ENCODE measurements around the gene TAF4. TPM values are rescaled to one million over a fixed set of nuclear protein-coding genes. Genes with fewer than 3 reads are reported as not detected.
"Not testable (repeated sequence)": the region's sequence is repeated elsewhere in the genome, so short reads cannot be mapped to it uniquely, and the experiment has no call there.

Gene TAF4
- total RNA-seq, 1 experiment from 2014 or later = 19.5 TPM

GRCh38 chr20:61945495-61945894 is 120.2 kb downstream of the TAF4 start:
- not testable (repeated sequence) for H3K9me3 ChIP-seq (ENCODE audit: low read length); H3K4me1 ChIP-seq (ENCODE audit: low read length); H4K20me1 ChIP-seq (ENCODE audit: insufficient read depth, low read depth, low read length); H3K9ac ChIP-seq (ENCODE audit: low read length); H3K4me2 ChIP-seq (ENCODE audit: low read depth, low read length, poor library complexity, severe bottlenecking); H3K27me3 ChIP-seq (ENCODE audit: low read length); H3K27ac ChIP-seq (ENCODE audit: low read length); H3K79me2 ChIP-seq (ENCODE audit: low read length); H3K9me2 ChIP-seq (replicated peaks; ENCODE audit: insufficient read depth, low read length); DNase-seq; H2AFZ ChIP-seq (ENCODE audit: low read length); H3K36me3 ChIP-seq (ENCODE audit: insufficient read depth, low read length); H3K4me3 ChIP-seq (ENCODE audit: low read length)

DNA sequence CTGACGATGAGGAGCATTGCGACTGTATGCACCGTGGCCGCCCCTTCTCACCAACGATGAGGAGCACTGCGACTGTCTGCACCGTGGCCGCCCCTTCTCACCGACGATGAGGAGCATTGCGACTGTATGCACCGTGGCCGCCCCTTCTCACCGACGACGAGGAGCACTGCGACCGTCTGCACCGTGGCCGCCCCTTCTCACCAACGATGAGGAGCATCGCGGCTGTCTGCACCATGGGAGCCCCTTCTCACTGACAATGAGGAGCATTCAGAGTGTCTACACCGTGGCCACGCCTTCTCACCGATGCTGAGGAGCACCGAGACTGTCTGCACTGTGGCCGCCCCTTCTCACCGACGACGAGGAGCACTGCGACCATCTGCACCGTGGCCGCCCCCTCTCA is 120.7 kb downstream of the TAF4 start:
- not testable (repeated sequence) for H3K79me2 ChIP-seq (ENCODE audit: low read length); H3K27ac ChIP-seq (ENCODE audit: low read length); H3K4me3 ChIP-seq (ENCODE audit: low read length); H2AFZ ChIP-seq (ENCODE audit: low read length); H3K36me3 ChIP-seq (ENCODE audit: insufficient read depth, low read length); H3K9me3 ChIP-seq (ENCODE audit: low read length); H3K9ac ChIP-seq (ENCODE audit: low read length); H3K4me2 ChIP-seq (ENCODE audit: low read depth, low read length, poor library complexity, severe bottlenecking); H3K9me2 ChIP-seq (replicated peaks; ENCODE audit: insufficient read depth, low read length); DNase-seq; H4K20me1 ChIP-seq (ENCODE audit: insufficient read depth, low read depth, low read length); H3K4me1 ChIP-seq (ENCODE audit: low read length); H3K27me3 ChIP-seq (ENCODE audit: low read length)

DNA sequence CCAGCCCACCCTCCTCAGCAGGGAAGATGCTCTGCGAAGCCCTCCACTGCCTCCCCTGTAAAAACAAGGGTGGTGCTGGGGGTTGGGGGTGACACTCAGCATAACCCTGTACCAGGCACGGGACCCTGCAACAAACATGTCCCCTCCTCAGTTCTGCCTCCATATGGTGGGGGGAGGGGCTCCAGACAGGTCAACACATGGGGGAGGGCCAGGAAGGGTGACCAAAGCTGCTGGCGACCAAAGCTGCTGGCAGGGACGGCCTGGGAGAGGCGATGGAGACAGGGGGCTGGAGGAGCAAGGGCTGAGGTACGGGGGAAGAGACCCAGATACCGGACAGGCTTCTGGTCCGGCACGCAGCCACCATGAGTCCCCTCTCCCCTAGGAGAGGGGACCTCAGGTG is 123.2 kb downstream of the TAF4 start:
- no peaks in the 10 kb centered on the region for H3K27me3 ChIP-seq (ENCODE audit: low read length)
- no peak overlapping the region for H2AFZ ChIP-seq (ENCODE audit: low read length)
- no peak overlapping the region for H3K4me3 ChIP-seq (ENCODE audit: low read length)
- H3K9me2 ChIP-seq (replicated peaks; ENCODE audit: insufficient read depth, low read length) = no peaks in the 10 kb centered on the region
- H4K20me1 ChIP-seq (ENCODE audit: insufficient read depth, low read depth, low read length) = no peaks in the 10 kb centered on the region
- H3K36me3 ChIP-seq (ENCODE audit: insufficient read depth, low read length) = no peaks in the 10 kb centered on the region
- no peak overlapping the region for H3K27ac ChIP-seq (ENCODE audit: low read length)
- no peak for DNase-seq
- no peak overlapping the region for H3K9ac ChIP-seq (ENCODE audit: low read length)
- no peaks in the 10 kb centered on the region for H3K79me2 ChIP-seq (ENCODE audit: low read length)
- no peak overlapping the region for H3K4me2 ChIP-seq (ENCODE audit: low read depth, low read length, poor library complexity, severe bottlenecking)
- no peaks in the 10 kb centered on the region for H3K9me3 ChIP-seq (ENCODE audit: low read length)
- H3K4me1 ChIP-seq (ENCODE audit: low read length) = no peaks in the 10 kb centered on the region

DNA sequence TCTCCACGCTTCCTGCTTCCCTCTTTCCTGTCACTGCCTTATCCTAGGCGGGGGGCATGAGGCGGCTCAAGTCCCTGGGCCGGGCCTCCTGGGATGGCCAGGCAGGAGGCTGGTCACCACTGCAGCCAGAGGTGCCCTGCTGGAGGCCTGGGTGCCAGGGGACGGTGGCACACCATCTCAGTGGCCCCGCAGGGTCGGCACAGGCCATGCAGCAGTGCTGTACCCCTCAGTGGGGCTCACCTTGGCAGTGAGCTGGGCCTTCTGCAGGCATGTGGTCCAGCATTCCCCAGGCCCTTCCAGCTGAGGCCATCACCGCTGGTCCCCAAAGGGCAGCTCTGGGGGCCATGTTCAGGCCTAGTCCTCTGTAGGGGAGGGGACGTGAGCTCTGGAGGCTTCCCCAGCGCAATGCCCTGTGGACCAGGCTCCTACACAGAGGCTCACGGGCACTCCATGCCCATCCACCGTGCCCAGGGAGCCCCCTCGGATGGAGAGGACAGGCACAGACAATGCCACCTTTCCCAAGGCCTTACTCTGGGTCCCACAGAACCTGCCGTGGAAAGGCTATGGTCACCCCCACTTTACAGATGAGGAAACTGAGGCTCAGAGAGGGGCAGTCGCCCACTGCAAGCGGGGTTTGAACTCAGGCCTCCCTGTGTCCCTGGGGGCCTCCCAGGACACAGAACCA is 123.8 kb downstream of the TAF4 start:
- no peak overlapping the region for H3K27ac ChIP-seq (ENCODE audit: low read length)
- no peaks in the 10 kb centered on the region for H4K20me1 ChIP-seq (ENCODE audit: insufficient read depth, low read depth, low read length)
- H3K9me2 ChIP-seq (replicated peaks; ENCODE audit: insufficient read depth, low read length) = no peaks in the 10 kb centered on the region
- no peaks in the 10 kb centered on the region for H3K79me2 ChIP-seq (ENCODE audit: low read length)
- H3K36me3 ChIP-seq (ENCODE audit: insufficient read depth, low read length) = no peaks in the 10 kb centered on the region
- no peak overlapping the region for H3K9ac ChIP-seq (ENCODE audit: low read length)
- H3K4me2 ChIP-seq (ENCODE audit: low read depth, low read length, poor library complexity, severe bottlenecking) = no peak overlapping the region
- no peak overlapping the region for H3K4me3 ChIP-seq (ENCODE audit: low read length)
- no peak for DNase-seq
- no peaks in the 10 kb centered on the region for H3K4me1 ChIP-seq (ENCODE audit: low read length)
- no peaks in the 10 kb centered on the region for H3K9me3 ChIP-seq (ENCODE audit: low read length)
- H2AFZ ChIP-seq (ENCODE audit: low read length) = no peak overlapping the region
- no peaks in the 10 kb centered on the region for H3K27me3 ChIP-seq (ENCODE audit: low read length)

GRCh38 chr20:61940976-61941720 is 124.5 kb downstream of the TAF4 start:
- Histone ChIP-seq H3K4me3 (ENCODE audit: low read length) (no peak overlapping the region), H3K9ac (ENCODE audit: low read length) (no peak overlapping the region), H3K9me3 (ENCODE audit: low read length) (no peaks in the 10 kb centered on the region), H3K79me2 (ENCODE audit: low read length) (no peaks in the 10 kb centered on the region), H3K36me3 (ENCODE audit: insufficient read depth, low read length) (no peaks in the 10 kb centered on the region), H3K4me2 (ENCODE audit: low read depth, low read length, poor library complexity, severe bottlenecking) (no peak overlapping the region), H3K9me2 (replicated peaks; ENCODE audit: insufficient read depth, low read length) (no peaks in the 10 kb centered on the region), H3K27ac (ENCODE audit: low read length) (no peak overlapping the region), H3K4me1 (ENCODE audit: low read length) (no peaks in the 10 kb centered on the region), H2AFZ (ENCODE audit: low read length) (no peak overlapping the region), H4K20me1 (ENCODE audit: insufficient read depth, low read depth, low read length) (no peaks in the 10 kb centered on the region), H3K27me3 (ENCODE audit: low read length) (no peaks in the 10 kb centered on the region)
- no peak for DNase-seq

DNA sequence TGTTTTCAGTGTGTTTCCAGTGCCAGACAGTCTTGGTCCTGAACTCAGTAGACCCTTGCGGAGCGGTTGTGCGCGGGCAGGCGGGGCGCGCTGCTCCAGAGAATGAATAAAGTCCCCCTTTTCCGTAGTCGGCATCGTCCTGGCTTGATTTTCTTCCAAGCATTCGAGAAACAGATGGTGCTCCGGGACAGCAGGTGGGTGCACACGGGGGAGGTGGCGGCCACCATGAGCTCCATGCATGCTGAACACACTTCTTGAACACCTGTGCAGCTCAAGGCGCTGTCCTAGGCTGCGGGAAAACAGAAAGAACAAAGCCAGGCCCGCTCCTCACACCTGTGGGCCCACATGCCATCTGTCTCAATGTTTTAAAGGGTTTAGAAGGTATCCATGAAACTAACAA is 125.2 kb downstream of the TAF4 start:
- Histone ChIP-seq H2AFZ (ENCODE audit: low read length) (no peak overlapping the region), H4K20me1 (ENCODE audit: insufficient read depth, low read depth, low read length) (no peaks in the 10 kb centered on the region), H3K36me3 (ENCODE audit: insufficient read depth, low read length) (no peaks in the 10 kb centered on the region), H3K9ac (ENCODE audit: low read length) (no peak overlapping the region), H3K27ac (ENCODE audit: low read length) (no peak overlapping the region), H3K9me3 (ENCODE audit: low read length) (no peaks in the 10 kb centered on the region), H3K27me3 (ENCODE audit: low read length) (no peaks in the 10 kb centered on the region), H3K9me2 (replicated peaks; ENCODE audit: insufficient read depth, low read length) (no peaks in the 10 kb centered on the region), H3K4me2 (ENCODE audit: low read depth, low read length, poor library complexity, severe bottlenecking) (no peak overlapping the region), H3K4me1 (ENCODE audit: low read length) (no peaks in the 10 kb centered on the region), H3K79me2 (ENCODE audit: low read length) (no peaks in the 10 kb centered on the region), H3K4me3 (ENCODE audit: low read length) (no peak overlapping the region)
- no peak for DNase-seq

DNA sequence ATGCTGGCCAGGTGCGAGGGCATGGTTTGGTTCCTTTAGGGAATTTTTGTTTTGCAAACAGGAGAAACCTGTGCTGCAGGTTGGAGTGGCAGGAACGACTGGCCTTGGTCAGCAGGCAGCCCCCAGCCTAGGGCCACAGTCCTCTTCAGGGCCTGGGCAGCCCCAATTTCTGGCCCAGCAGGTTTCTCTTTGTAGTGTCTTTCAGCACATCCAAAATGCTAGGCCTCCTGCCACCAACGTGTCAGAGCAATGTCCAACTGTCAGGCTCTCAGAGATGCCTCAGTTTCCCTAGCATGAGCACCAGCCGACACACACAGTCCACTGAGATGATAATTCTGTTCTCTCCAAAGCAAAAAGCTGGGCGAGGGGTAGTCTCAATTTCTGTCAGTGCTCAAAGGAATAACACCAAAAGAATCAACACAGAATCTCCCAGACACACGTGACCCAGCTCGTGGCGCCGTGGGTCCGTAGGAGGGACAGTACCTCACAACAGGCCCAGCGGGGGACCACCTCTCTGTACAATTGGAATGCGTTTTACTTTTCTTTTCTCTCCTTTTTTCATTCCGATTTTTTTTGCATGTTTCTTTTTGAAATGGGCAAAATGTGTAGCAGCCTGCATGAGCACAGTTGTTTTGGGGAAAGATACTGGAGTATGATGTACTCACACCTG is 125.9 kb downstream of the TAF4 start:
- Histone ChIP-seq H3K79me2 (ENCODE audit: low read length) (no peaks in the 10 kb centered on the region), H3K9me3 (ENCODE audit: low read length) (no peaks in the 10 kb centered on the region), H3K9me2 (replicated peaks; ENCODE audit: insufficient read depth, low read length) (no peaks in the 10 kb centered on the region), H3K9ac (ENCODE audit: low read length) (no peak overlapping the region), H4K20me1 (ENCODE audit: insufficient read depth, low read depth, low read length) (no peaks in the 10 kb centered on the region), H3K27me3 (ENCODE audit: low read length) (no peaks in the 10 kb centered on the region), H3K4me1 (ENCODE audit: low read length) (no peaks in the 10 kb centered on the region), H2AFZ (ENCODE audit: low read length) (no peak overlapping the region), H3K36me3 (ENCODE audit: insufficient read depth, low read length) (no peaks in the 10 kb centered on the region), H3K4me3 (ENCODE audit: low read length) (no peak overlapping the region), H3K4me2 (ENCODE audit: low read depth, low read length, poor library complexity, severe bottlenecking) (no peak overlapping the region), H3K27ac (ENCODE audit: low read length) (no peak overlapping the region)
- DNase-seq = no peak

DNA sequence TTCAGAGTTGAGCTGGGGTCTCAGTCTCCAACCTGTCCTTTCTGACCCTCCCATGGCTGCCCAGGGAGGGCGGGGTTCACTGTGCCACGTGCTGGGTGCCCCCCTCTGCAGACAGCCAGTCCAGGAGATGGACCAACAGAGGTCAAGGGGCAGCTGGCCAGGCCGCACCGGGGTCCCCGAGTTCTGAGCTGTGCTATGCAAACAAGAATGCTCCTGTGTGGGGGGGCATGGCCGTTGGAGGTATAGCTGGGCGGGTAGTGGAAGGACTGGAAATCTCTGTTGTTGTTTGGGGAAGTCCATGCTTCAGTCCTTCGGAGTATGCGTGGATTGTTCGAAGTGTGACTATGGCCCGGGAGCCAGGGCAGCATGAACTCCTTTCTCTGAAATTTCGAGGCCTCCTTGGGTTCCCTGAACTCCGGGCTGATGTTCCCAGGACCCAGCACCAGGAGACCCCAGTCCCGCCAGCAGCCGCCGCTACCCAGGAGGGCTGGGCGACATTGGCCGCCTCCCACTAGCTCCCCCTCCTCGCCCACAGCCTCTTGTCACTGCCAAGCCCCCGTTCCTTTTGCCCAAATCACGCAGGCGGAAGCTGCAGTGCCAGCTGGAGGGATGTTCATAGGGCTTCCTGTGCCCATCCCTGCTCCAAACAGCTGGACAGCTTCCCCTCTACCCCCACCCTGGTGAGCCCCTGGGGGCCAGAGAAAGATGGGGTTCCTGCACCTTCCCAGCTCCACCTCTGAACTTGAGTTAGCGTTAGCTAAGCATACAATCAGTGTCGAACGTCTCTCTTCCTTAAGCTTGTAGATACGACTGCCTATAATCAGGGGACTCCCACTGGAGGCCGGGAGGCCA is 126.6 kb downstream of the TAF4 start:
- no peaks in the 10 kb centered on the region for H3K27me3 ChIP-seq (ENCODE audit: low read length)
- DNase-seq = no peak
- H3K9me2 ChIP-seq (replicated peaks; ENCODE audit: insufficient read depth, low read length) = no peaks in the 10 kb centered on the region
- no peaks in the 10 kb centered on the region for H3K36me3 ChIP-seq (ENCODE audit: insufficient read depth, low read length)
- H3K4me2 ChIP-seq (ENCODE audit: low read depth, low read length, poor library complexity, severe bottlenecking) = no peak overlapping the region
- H4K20me1 ChIP-seq (ENCODE audit: insufficient read depth, low read depth, low read length) = no peaks in the 10 kb centered on the region
- no peak overlapping the region for H2AFZ ChIP-seq (ENCODE audit: low read length)
- no peaks in the 10 kb centered on the region for H3K9me3 ChIP-seq (ENCODE audit: low read length)
- H3K9ac ChIP-seq (ENCODE audit: low read length) = no peak overlapping the region
- no peak overlapping the region for H3K4me3 ChIP-seq (ENCODE audit: low read length)
- no peaks in the 10 kb centered on the region for H3K4me1 ChIP-seq (ENCODE audit: low read length)
- no peaks in the 10 kb centered on the region for H3K79me2 ChIP-seq (ENCODE audit: low read length)
- H3K27ac ChIP-seq (ENCODE audit: low read length) = no peak overlapping the region
